Stimulated activated CD4-positive, alpha-beta T cell treated with anti-CD3 and anti-CD28 coated beads, Interleukin-4, amount 100 ng/mL, for 4 hours (primary cell): Measurements from ENCODE around the gene BBS9.

Experiments
- DNase-seq, 2 experiments: peaks; one replicate each; pipeline ENCODE4 v3.0.0-alpha.2; 2020

Gene BBS9

GRCh38 chr7:33578166-33578565, 448.8 kb downstream of the BBS9 start:
- no peak for DNase-seq

- DNase-seq = no peak
Measured at GRCh38 chr7:33578881-33579672, 449.7 kb downstream of the BBS9 start.

DNA sequence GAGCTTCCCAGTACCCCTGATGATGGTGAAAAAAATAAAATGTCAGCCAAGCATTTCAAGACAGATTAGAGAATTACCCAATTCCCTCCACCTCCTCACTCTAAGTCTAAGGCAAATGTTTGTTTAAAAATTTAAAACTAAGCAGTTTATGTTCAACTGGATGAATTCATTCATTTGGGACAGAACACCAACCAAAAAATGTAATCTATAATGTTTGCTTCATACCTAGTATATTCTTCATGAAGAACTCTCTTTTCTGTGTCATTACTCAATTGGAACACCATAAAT, 450.3 kb downstream of the BBS9 start:
- DNase-seq = no peak

DNA sequence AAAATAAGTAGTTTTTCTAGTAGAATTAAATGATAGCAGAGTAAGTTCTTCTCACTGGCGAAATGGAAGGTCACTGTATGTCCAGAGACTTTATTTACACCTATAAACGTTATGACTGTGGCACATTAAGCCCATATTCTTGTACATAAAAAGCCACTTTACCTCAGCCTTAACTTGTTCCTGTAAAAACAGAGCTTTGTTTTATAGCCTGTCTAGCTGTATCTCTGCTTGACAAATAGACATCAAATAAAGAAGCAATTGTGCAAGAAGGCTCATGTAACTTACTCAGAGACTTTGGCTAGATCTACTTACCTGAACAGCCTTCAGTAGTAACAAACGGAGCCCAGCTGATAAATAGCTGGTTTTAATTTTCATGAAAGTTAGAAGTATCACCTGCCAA, 451.9 kb downstream of the BBS9 start:
- no peak for DNase-seq

DNA sequence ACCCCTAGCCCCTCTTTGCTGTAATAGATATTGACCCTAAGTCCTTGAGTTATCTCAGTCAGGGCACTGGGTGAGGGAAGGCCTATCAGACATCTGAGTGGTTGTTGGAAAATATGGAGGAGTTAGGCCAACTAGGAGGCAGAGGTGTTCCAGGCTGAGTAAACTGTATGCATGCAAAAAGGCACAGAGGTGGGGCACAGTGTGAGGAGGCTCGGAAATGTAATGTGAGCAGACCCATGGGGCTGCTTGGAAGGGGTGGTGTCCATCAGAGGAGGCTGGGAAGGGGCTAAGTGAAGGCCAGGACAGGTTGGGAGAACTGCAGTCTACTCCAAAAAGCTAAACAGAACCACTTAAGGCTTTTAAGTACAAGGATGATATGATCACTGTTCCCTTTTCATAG, 452.7 kb downstream of the BBS9 start:
- no peak for DNase-seq

DNA sequence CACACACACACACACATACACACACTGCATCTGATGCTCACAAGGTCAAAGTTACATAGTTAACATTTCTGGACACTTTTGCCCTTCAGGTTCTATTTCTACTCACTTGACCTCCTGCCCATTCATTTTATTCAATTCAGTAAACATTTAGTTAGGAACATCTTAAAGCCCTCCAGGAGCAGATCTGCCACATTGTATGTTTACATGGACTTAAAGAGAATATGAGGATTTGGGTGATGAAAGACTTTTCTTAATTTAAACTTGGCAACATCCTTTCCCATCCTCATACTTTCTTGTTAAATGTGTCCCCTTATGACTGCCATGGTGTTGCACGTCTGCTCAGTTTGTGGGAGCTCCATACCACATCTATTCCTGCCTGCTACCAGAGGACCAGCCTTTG, 453.2 kb downstream of the BBS9 start:
- no peak for DNase-seq

DNA sequence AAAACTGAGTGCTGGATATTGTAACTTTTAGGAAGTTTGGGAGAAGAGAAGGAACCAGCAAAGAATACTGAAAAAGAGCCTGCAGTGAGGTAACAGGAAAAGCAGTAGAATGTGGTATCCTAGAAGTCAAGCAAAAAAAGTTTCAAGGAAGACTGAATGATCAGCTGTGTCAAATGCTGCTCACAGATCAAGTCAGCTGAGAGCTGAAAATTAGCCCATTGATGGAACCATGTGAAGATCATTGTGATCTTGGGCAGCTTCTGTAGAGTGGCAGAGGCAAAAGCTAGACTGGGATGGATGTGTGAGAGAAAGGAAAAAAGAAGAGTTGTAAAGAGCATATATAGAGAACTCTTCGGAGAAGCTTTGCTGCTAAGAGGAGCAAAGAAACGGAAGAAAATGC, 460.5 kb downstream of the BBS9 start:
- DNase-seq = no peak

GRCh38 chr7:33590916-33591315, 461.6 kb downstream of the BBS9 start:
- no peak for DNase-seq

DNA sequence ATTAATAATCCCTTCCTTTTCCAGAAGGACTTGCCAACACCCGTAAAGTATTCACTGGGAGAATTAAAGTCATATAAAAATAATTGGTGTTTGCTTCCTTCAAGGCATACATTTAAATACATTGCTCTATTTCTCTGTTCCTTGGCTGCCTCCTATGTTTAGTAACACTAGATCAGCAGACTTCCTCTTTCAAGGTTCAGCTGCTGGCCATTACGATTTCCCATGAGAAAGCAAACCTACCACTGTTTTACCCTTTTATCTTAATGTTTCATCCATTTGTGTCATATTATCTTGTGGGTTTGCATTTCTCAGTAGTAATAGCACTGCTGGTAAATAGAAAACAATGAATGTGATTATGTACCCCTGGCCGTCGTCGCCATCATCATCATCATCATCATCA, 462.1 kb downstream of the BBS9 start:
- no peak for DNase-seq

DNA sequence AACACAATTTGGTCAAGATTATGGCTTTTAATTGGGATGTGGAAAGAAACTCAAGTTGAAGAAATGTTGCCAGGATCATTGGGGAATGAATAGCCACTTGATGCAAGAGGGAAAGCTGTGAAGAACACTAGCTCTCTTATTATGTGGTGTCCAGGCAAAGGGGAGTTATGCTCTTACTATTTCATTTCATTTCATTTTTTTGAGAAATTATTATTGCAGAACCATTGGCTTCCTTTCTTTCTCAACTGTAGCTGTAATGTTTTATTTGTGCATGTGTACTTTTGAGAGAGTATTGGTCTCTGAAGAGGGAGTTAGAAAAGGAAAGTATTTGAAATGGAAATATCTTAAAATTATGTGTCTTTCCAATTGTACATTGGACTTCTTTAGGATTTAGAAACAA, 463.4 kb downstream of the BBS9 start:
- DNase-seq = no peak

GRCh38 chr7:33593611-33594010, 464.2 kb downstream of the BBS9 start:
- no peak for DNase-seq

GRCh38 chr7:33596686-33597085, 467.3 kb downstream of the BBS9 start:
- DNase-seq = no peak

DNA sequence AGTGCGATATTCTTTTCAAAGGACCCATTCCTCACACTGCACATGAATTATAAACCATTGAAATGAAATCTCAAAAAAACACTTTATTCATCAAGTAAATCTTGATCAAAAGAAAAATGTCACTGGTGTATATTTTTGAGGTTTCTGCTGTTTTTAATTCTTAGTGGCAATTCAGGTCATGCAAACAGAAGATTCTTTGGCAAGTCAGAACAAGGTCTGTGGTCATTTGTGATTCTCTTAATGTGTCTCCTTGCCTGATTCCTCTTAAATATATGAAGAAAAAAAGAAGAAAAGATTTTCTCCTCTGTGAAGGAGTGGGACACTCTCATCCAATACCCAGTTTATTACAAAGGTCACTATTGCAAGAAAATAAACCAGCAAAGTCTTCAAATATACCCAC, 467.8 kb downstream of the BBS9 start:
- no peak for DNase-seq

DNA sequence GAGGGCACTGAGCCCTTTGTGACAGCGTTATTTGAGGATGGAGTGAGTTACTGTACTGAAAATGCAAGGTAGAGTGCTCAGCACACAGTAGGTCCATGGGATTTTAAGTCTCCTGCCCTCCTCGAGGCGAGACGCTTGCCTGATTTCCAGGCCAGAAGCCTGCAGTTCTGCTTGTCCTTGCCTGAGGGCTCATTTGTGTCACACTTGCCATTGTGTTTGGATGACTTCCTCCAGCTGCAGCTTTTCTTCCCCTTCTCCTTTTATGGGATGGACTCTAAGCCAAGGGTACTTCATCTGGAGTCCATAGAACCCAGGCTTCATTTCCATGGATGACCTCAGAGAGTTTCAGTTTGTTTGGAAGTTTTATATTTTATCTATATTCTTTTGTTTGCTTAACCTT, 471.7 kb downstream of the BBS9 start:
- DNase-seq = no peak

DNA sequence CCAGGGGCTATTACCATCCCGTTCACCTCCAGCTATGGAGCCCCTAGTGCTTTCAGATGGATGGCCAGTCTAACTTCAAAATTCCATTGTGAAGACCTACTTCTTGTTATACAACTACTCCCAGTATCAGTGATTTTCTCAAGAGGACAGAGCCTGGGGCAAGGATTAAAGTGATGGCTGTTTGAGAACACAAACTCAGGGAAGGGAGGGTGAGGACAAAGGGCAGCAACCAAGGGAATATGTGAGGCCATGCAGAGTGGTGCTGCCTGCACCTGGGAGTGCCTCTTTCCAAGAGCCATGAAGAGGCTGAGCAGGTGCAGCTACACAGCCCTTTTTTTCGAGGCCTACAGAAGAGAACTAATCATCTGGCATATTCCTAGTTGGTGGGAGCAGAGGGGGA, 472.5 kb downstream of the BBS9 start:
- no peak for DNase-seq

- DNase-seq = no peak
Measured at GRCh38 chr7:33604056-33604455, 474.7 kb downstream of the BBS9 start.

GRCh38 chr7:33610918-33611317, 481.6 kb downstream of the BBS9 start:
- no peak for DNase-seq

- DNase-seq = no peak
Measured at GRCh38 chr7:33612442-33612841, 483.1 kb downstream of the BBS9 start.

DNA sequence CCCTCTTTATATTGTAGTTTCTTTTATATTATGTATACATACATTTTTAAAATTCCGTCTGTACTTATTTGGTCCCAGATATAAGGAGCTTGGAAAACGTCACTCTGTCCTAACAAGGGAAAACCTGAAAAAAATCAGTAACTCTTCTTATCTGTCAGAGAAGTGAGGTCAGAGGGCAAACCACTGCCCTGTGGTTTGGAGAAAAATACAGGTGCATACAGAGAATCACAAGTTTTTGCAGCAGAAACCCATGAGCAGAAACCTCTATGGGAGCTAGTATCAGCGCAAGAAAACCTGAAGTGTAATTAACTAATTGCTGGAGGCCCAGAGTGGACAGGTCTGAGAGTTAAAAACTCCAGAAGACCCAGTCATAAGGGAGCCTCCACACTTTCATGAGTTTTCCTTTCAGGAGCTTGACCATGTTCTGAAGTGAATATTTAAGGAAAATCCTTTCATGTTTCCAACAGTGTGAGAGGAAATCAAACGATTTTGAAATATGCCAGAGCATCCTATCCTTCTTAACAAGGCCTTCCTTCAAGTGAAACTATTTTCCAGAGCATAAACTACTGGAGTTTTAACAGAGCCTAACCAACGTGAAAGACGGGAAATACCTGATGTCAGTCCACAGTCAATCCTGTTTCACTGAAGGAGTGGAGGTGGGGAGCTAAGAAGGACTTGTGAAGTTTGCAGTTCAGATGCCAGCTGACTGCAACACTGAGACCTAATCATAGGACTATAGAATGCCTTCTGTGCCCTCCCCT, 485.2 kb downstream of the BBS9 start:
- no peak for DNase-seq

- DNase-seq = no peak
Measured at GRCh38 chr7:33616752-33617151, 487.4 kb downstream of the BBS9 start.

DNA sequence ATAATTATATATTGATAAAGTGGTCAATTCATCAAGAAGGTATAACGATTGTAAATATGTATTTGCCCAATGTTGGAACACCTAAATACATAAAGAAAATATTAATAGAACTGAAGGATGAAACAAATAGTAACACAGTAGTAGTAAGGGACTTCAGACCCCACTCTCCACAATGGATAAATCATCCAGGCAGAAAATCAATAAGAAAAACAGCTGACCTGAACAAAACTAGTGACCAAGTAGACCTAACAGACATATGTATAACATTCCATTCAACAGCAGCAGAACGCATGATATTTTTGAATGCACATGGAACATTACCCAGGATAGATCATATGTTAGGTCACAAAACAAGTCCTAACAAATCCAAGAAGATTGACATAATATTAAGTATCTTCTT, 489.9 kb downstream of the BBS9 start:
- no peak for DNase-seq

DNA sequence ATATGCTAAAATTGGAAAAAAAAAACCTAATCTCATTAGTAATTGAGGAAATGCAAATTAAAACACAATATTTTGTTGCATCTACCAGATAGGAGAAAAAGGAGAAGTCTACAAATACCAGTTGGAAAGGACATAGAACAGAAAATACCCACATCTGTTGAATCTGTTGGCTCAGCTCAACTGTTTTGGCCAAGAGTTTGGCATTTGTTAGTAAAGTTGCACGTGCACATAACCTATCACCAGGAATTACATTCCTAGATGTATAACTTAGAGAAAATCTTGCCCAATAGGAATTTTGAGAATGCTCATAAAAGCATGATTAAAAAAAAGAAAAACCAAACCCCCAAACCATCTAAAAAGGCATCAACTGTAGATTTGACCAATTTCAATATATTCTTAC, 493.9 kb downstream of the BBS9 start:
- no peak for DNase-seq

DNA sequence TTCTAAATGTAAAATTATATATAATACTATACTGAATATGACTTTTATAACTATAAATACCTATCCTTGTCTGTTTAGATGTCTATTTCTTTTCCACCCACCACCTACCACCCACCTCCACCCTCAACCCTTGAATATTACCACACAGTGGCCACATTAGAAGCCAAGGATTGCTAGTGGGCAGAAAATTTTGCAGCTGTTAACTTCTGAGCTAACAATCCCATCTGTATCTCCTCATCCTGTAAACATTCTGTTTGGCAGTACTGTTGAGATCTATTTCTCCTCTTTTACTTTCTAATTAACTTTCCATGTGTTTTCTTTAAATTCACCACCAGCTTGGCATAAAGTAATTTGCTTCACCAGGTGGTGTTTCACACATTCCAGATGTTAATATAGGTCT, 494.9 kb downstream of the BBS9 start:
- DNase-seq = no peak

DNA sequence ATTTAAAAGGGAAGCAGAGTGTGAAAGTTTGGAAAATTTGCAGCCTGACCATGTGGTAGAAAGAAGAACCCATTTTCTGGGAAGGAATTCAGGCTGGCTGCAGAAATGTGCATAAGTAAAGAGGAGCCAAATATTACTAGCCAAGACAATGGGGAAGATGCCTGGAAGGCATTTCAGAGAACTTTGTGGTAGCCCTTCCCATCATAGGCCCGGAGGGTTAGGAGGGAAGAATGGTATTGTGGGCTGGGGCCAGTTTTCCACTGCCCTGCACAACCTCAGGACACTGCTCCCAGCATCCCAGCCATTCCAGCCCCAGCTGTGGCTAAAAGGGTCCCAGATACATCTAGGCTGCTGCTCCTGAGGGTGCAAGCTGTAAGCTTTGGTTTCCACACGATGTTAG, 497.5 kb downstream of the BBS9 start:
- no peak for DNase-seq

DNA sequence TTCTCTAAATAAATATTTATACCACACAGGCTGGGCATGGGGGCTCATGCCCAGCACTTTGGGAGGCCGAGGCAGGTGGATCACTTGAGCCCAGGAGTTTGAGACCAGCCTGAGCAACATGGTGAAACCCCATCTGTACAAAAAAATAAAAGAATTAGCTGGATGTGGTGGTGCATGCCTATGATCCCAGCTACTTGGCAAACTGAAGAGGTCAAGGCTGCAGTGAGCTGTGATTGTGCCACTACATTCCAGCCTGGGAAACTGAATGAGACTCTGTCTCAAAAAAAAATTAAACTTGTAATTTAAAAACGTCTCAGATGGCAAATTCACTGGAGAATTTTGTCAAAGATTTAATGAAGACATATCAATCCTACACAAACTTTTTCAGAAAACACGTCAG, 498.4 kb downstream of the BBS9 start:
- no peak for DNase-seq
